ENCODE data around the gene PCP4L1.
"Not testable (repeated sequence)": the region's sequence is repeated elsewhere in the genome, so short reads cannot be mapped to it uniquely, and the experiment has no call there.

The PCP4L1 gene

GRCh38 chr1:161230762-161231161 lies 27.8 kb upstream of the PCP4L1 start:
- Histone ChIP-seq H3K9me3 (ENCODE audit: control insufficient read depth, insufficient read depth, low read depth, low read length) (no peaks in the 10 kb centered on the region), H3K4me1 (ENCODE audit: control insufficient read depth, insufficient read depth, low read length) (peaks cover 16% of the 10 kb centered on the region), H3K36me3 (ENCODE audit: control insufficient read depth, insufficient read depth, low read length) (peaks cover 25% of the 10 kb centered on the region), H3K27me3 (ENCODE audit: control insufficient read depth, insufficient read depth, low read length) (no peaks in the 10 kb centered on the region), H3K27ac (ENCODE audit: low read depth, low read length) (no peak overlapping the region), H3K4me3 (ENCODE audit: low read depth, low read length) (no peak overlapping the region), H3K9ac (ENCODE audit: low read length) (no peak overlapping the region)

- H3K27me3 ChIP-seq (ENCODE audit: control insufficient read depth, insufficient read depth, low read length): no peaks in the 10 kb centered on the region
- no peaks in the 10 kb centered on the region for H3K9me3 ChIP-seq (ENCODE audit: control insufficient read depth, insufficient read depth, low read depth, low read length)
- H3K36me3 ChIP-seq (ENCODE audit: control insufficient read depth, insufficient read depth, low read length): peaks cover 25% of the 10 kb centered on the region
- H3K9ac ChIP-seq (ENCODE audit: low read length): no peak overlapping the region
- no peaks in the 10 kb centered on the region for H3K4me1 ChIP-seq (ENCODE audit: control insufficient read depth, insufficient read depth, low read length)
- no peak overlapping the region for H3K27ac ChIP-seq (ENCODE audit: low read depth, low read length)
- H3K4me3 ChIP-seq (ENCODE audit: low read depth, low read length): no peak overlapping the region
Measured at GRCh38 chr1:161233102-161233501, 25.4 kb upstream of the PCP4L1 start.

- Histone ChIP-seq H3K9me3 (ENCODE audit: control insufficient read depth, insufficient read depth, low read depth, low read length) (no peaks in the 10 kb centered on the region), H3K27ac (ENCODE audit: low read depth, low read length) (no peak overlapping the region), H3K36me3 (ENCODE audit: control insufficient read depth, insufficient read depth, low read length) (no peaks in the 10 kb centered on the region)
Measured at GRCh38 chr1:161235957-161236775, 22.4 kb upstream of the PCP4L1 start.

GRCh38 chr1:161238039-161238473 lies 20.5 kb upstream of the PCP4L1 start, which contains the start of gene NR1I3:
Gene NR1I3 (minus strand): TSS chr1:161238203. CDS start chr1:161236565, 1,638 bp downstream.
- Histone ChIP-seq H3K4me3 (ENCODE audit: low read depth, low read length) (no peak within 1 kb of the TSS), H3K27me3 (ENCODE audit: control insufficient read depth, insufficient read depth, low read length) (no peaks in the 10 kb centered on the region)

More at GRCh38 chr1:161235957-161236775, 22.4 kb upstream of the PCP4L1 start:
- Histone ChIP-seq H3K4me1 (ENCODE audit: control insufficient read depth, insufficient read depth, low read length) (no peaks in the 10 kb centered on the region), H3K4me3 (ENCODE audit: low read depth, low read length) (no peak overlapping the region), H3K9ac (ENCODE audit: low read length) (no peak overlapping the region), H3K27me3 (ENCODE audit: control insufficient read depth, insufficient read depth, low read length) (no peaks in the 10 kb centered on the region)

GRCh38 chr1:161241682-161242081 lies 16.9 kb upstream of the PCP4L1 start:
- no peak overlapping the region for H3K27ac ChIP-seq (ENCODE audit: low read depth, low read length)
- no peak overlapping the region for H3K4me3 ChIP-seq (ENCODE audit: low read depth, low read length)
- H3K36me3 ChIP-seq (ENCODE audit: control insufficient read depth, insufficient read depth, low read length): no peaks in the 10 kb centered on the region
- H3K4me1 ChIP-seq (ENCODE audit: control insufficient read depth, insufficient read depth, low read length): no peaks in the 10 kb centered on the region
- no peaks in the 10 kb centered on the region for H3K9me3 ChIP-seq (ENCODE audit: control insufficient read depth, insufficient read depth, low read depth, low read length)
- no peak overlapping the region for H3K9ac ChIP-seq (ENCODE audit: low read length)
- no peaks in the 10 kb centered on the region for H3K27me3 ChIP-seq (ENCODE audit: control insufficient read depth, insufficient read depth, low read length)

More at GRCh38 chr1:161238039-161238473, 20.5 kb upstream of the PCP4L1 start, which contains the start of gene NR1I3:
- H3K4me1 ChIP-seq (ENCODE audit: control insufficient read depth, insufficient read depth, low read length): no peaks in the 10 kb centered on the region
- H3K9me3 ChIP-seq (ENCODE audit: control insufficient read depth, insufficient read depth, low read depth, low read length): no peaks in the 10 kb centered on the region
- no peaks in the 10 kb centered on the region for H3K36me3 ChIP-seq (ENCODE audit: control insufficient read depth, insufficient read depth, low read length)
- no peak within 1 kb of the TSS for H3K27ac ChIP-seq (ENCODE audit: low read depth, low read length)
- H3K9ac ChIP-seq (ENCODE audit: low read length): no peak within 1 kb of the TSS

- Histone ChIP-seq H3K4me3 (ENCODE audit: low read depth, low read length) (no peak overlapping the region), H3K27me3 (ENCODE audit: control insufficient read depth, insufficient read depth, low read length) (no peaks in the 10 kb centered on the region), H3K4me1 (ENCODE audit: control insufficient read depth, insufficient read depth, low read length) (no peaks in the 10 kb centered on the region), H3K36me3 (ENCODE audit: control insufficient read depth, insufficient read depth, low read length) (no peaks in the 10 kb centered on the region), H3K9ac (ENCODE audit: low read length) (no peak overlapping the region), H3K9me3 (ENCODE audit: control insufficient read depth, insufficient read depth, low read depth, low read length) (no peaks in the 10 kb centered on the region), H3K27ac (ENCODE audit: low read depth, low read length) (no peak overlapping the region)
Measured at GRCh38 chr1:161242313-161242712, 16.2 kb upstream of the PCP4L1 start.

- no peak overlapping the region for H3K27ac ChIP-seq (ENCODE audit: low read depth, low read length)
- no peaks in the 10 kb centered on the region for H3K4me1 ChIP-seq (ENCODE audit: control insufficient read depth, insufficient read depth, low read length)
- no peak overlapping the region for H3K4me3 ChIP-seq (ENCODE audit: low read depth, low read length)
- no peaks in the 10 kb centered on the region for H3K36me3 ChIP-seq (ENCODE audit: control insufficient read depth, insufficient read depth, low read length)
- no peaks in the 10 kb centered on the region for H3K27me3 ChIP-seq (ENCODE audit: control insufficient read depth, insufficient read depth, low read length)
- peaks cover 2% of the 10 kb centered on the region; the same call in 1 of the 2 replicates for H3K9me3 ChIP-seq (ENCODE audit: control insufficient read depth, insufficient read depth, low read depth, low read length)
- no peak overlapping the region for H3K9ac ChIP-seq (ENCODE audit: low read length)
Measured at GRCh38 chr1:161244888-161245287, 13.7 kb upstream of the PCP4L1 start.

GRCh38 chr1:161250100-161250499 lies 8.4 kb upstream of the PCP4L1 start:
- not testable (repeated sequence) for H3K27ac ChIP-seq (ENCODE audit: low read depth, low read length); H3K4me3 ChIP-seq (ENCODE audit: low read depth, low read length); H3K4me1 ChIP-seq (ENCODE audit: control insufficient read depth, insufficient read depth, low read length); H3K36me3 ChIP-seq (ENCODE audit: control insufficient read depth, insufficient read depth, low read length); H3K9ac ChIP-seq (ENCODE audit: low read length); H3K9me3 ChIP-seq (ENCODE audit: control insufficient read depth, insufficient read depth, low read depth, low read length); H3K27me3 ChIP-seq (ENCODE audit: control insufficient read depth, insufficient read depth, low read length)

- Histone ChIP-seq H3K4me1 (ENCODE audit: control insufficient read depth, insufficient read depth, low read length) (no peaks in the 10 kb centered on the region; the same call in 1 of the 2 replicates), H3K36me3 (ENCODE audit: control insufficient read depth, insufficient read depth, low read length) (no peaks in the 10 kb centered on the region), H3K27me3 (ENCODE audit: control insufficient read depth, insufficient read depth, low read length) (no peaks in the 10 kb centered on the region), H3K9me3 (ENCODE audit: control insufficient read depth, insufficient read depth, low read depth, low read length) (peaks cover 4% of the 10 kb centered on the region), H3K4me3 (ENCODE audit: low read depth, low read length) (no peak overlapping the region), H3K27ac (ENCODE audit: low read depth, low read length) (no peak overlapping the region), H3K9ac (ENCODE audit: low read length) (no peak overlapping the region)
Measured at GRCh38 chr1:161250829-161251228, 7.7 kb upstream of the PCP4L1 start.

GRCh38 chr1:161251579-161251978 lies 7.0 kb upstream of the PCP4L1 start:
- peaks cover 9% of the 10 kb centered on the region for H3K9me3 ChIP-seq (ENCODE audit: control insufficient read depth, insufficient read depth, low read depth, low read length)
- no peak overlapping the region for H3K9ac ChIP-seq (ENCODE audit: low read length)
- no peak overlapping the region for H3K27ac ChIP-seq (ENCODE audit: low read depth, low read length)
- no peaks in the 10 kb centered on the region for H3K36me3 ChIP-seq (ENCODE audit: control insufficient read depth, insufficient read depth, low read length)
- no peaks in the 10 kb centered on the region for H3K27me3 ChIP-seq (ENCODE audit: control insufficient read depth, insufficient read depth, low read length)
- H3K4me3 ChIP-seq (ENCODE audit: low read depth, low read length): no peak overlapping the region
- no peaks in the 10 kb centered on the region; the same call in 1 of the 2 replicates for H3K4me1 ChIP-seq (ENCODE audit: control insufficient read depth, insufficient read depth, low read length)

GRCh38 chr1:161255302-161255701 lies 3.2 kb upstream of the PCP4L1 start:
- H3K4me3 ChIP-seq (ENCODE audit: low read depth, low read length); H3K9ac ChIP-seq (ENCODE audit: low read length); H3K4me1 ChIP-seq (ENCODE audit: control insufficient read depth, insufficient read depth, low read length); H3K36me3 ChIP-seq (ENCODE audit: control insufficient read depth, insufficient read depth, low read length); H3K27ac ChIP-seq (ENCODE audit: low read depth, low read length): not testable (repeated sequence)
- H3K9me3 ChIP-seq (ENCODE audit: control insufficient read depth, insufficient read depth, low read depth, low read length): peaks cover 17% of the 10 kb centered on the region
- H3K27me3 ChIP-seq (ENCODE audit: control insufficient read depth, insufficient read depth, low read length): peaks cover 27% of the 10 kb centered on the region
